Subcutaneous adipose tissue (tissue), 4 donors: ENCODE data around the gene SGO2. TPM values are rescaled to one million over a fixed set of nuclear protein-coding genes. Genes with fewer than 3 reads are reported as not detected.

Experiments
- total RNA-seq, 4 donors: library from RNA; depleted of rRNA; stranded (reverse); fragments of >200 nt; gene quantifications; one replicate each; pipeline ENCODE4 v1.1.0, GENCODE V29; 2016
- TF ChIP-seq, protein P1 (sequence below): fragments of 450-650 bp; IDR thresholded peaks from one replicate; pipeline ENCODE4 v1.5.1; 2016; ENCODE audit warnings: low read depth, mild to moderate bottlenecking, control low read depth, antibody characterized with exemption, moderate library complexity

The SGO2 gene
- total RNA-seq, 4 donors from 2014 or later = 3.5 to 7.7 (median 4.1) TPM

DNA sequence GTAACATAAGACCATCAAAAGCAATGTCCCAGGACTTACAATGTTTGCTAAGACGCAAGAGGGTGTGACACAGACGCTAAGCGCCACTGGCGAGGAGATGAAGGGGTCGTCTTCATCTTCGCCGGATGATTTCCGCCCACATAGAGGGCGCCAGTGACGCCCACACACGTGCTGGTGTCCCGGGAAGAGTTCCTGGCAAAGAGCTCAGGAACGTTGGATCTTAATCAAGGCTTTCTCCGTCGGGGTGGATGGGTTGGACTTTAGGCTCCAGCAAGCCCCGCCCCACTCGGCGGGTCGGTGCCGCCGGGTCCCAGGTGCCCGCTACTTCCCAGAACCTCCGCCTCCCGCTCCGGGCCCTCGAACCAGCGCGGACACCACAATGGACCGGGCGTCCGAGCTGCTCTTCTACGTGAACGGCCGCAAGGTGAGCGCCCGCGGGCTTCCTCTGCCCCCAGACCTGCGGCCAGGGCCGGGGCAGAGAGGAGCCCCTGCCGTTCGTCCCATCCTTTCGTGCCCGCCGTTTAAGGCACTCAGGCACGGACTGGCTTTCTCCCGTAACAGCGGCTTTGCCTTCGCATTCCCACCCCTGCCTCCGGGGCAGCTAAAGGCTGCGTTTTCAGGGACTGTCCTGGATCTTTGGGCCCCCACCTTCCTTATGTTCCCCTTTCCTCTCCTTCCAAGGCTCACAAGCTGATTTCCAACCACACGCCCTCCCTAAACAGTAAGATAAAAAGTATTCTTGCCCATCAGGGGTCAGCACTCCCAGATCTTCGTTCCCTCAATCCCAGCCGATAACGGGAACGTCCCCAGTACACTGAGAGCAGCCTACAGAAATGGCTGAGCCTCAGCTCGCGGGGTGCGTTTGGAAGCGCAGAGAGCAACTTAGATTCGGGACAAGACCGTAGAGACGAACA lies 60.0 kb downstream of the SGO2 start, which contains the start of gene AOX1:
TSS of gene AOX1 (plus strand) at position 285 of the 914 bp plus-strand sequence. CDS start at position 380, 95 bp downstream.
- TF ChIP-seq, protein P1, sequence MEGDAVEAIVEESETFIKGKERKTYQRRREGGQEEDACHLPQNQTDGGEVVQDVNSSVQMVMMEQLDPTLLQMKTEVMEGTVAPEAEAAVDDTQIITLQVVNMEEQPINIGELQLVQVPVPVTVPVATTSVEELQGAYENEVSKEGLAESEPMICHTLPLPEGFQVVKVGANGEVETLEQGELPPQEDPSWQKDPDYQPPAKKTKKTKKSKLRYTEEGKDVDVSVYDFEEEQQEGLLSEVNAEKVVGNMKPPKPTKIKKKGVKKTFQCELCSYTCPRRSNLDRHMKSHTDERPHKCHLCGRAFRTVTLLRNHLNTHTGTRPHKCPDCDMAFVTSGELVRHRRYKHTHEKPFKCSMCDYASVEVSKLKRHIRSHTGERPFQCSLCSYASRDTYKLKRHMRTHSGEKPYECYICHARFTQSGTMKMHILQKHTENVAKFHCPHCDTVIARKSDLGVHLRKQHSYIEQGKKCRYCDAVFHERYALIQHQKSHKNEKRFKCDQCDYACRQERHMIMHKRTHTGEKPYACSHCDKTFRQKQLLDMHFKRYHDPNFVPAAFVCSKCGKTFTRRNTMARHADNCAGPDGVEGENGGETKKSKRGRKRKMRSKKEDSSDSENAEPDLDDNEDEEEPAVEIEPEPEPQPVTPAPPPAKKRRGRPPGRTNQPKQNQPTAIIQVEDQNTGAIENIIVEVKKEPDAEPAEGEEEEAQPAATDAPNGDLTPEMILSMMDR = no peak

DNA sequence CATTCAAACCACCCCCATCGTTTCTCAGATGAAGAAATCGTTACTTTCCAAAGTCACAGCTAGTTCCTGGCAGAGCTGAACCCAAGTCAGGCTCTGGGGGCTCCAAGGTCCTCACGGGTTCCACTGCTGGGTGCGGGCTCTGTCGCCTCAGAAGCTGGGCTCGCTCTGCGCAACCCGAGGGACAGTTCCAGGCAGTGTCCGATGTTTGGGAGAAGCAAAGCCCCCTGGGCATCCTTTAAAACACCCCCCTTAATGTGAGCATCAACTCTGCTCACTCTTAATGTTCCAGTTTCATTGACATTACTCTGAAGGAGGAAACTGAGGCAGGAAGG lies 60.6 kb downstream of the SGO2 start:
- TF ChIP-seq, protein P1 = no peak

DNA sequence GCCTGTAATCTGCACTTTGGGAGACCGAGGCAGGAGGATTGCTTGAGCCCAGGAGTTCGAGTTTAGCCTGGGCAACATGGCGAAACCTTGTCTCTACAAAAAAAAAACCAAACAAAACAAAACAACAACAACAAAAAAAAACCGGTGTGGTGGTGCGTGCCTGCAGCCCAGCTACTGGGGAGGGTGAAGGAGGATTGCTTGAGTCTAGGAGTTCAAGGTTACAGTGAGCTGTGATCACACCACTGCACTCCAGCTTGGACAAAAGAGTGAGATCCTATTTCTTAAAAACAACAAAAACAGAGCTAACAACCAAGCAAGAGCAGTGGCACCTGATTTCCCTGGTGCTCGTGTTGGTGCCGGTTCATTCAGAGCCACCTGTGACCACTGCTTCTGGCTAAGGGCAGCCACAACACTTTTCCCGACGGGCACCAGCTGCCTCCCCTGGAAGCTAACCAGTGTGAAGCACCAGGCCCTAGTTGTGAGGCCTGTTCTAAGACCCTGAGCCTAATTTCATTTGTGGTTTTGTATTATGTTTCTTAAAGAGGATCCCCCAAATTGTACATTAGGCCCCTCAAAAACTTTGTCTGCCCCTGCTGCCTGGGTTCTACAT lies 61.1 kb downstream of the SGO2 start:
- TF ChIP-seq, protein P1 = no peak

DNA sequence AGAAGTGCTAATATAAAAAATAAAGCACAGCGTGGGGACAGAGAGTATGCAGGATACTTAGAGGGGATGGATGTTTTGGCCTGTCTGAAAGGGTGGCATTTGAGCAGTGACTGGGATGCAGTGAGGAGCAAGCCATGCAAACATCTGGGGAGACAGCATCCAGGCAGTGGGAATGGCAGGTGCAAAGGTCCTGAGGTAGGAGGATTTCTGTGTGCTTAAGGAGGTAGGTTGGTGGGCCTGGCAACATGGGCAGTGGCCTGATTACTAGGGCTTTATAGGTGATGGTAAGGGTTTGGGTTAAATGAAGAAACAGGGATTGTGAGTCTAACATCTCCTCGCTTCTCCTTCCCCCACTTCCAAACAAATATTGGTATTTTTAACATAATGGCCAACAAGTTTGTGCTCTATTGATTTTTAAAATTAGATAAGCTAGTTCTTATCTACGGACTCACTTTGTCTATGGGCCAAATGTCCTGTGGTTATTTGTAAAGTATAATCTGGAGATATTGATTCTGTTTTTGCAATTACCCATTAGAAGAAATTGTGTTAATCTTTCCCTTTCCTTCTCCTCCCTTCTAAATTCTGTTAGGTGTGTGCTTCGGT lies 62.2 kb downstream of the SGO2 start:
- TF ChIP-seq, protein P1 = no peak

DNA sequence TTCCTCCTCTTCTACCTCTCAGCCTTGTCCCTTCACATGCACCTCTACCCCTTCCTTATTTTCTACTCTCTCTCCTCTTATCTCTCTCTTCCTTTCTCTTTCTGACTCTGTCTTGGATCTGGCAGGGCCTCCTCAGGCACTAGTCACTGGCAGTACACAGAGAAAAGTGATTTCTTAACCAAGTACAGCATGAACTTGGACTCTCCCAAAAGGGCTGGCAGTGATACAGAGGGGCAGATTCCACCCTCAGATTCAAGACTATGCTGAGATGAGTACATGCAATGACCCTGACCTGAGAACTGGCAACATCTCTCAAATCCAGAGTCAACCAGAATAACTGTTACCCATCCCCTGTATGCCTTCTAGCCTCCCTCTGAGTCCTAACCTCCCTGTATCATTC lies 64.1 kb downstream of the SGO2 start:
- TF ChIP-seq, protein P1 = no peak

DNA sequence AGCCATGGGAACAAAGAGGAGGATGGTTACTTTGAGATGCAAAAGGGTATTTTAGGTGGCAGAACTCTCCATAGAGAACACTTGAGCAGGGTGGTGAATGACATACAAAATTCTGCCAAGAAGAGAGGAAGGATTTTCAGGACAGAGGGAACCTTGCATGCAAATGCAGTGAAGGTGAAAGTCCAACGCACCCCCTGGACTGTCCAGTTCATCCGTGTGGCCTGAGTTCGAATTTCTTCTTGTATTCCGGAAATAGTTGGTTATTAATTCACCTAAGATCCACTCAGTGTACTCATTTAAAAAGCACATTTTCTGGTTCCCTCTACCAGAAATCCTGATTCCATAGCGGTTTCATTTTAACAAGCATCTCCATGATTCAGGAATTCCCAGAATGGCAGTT lies 65.3 kb downstream of the SGO2 start:
- TF ChIP-seq, protein P1 = no peak
